ENCODE data around the gene GOLIM4. TPM values are rescaled to one million over a fixed set of nuclear protein-coding genes. Genes with fewer than 3 reads are reported as not detected.
"Not testable (repeated sequence)": the region's sequence is repeated elsewhere in the genome, so short reads cannot be mapped to it uniquely, and the experiment has no call there.

GOLIM4 gene
- total RNA-seq, 3 donors from 2014 or later (not counting 1 experiment from before 2014, with no cell fraction given): 13.7 to 17.9 (median 17.9) TPM

GRCh38 chr3:168024537-168024941 is 71.2 kb downstream of the GOLIM4 start:
- 5% methylated on average over 5 of the region's 5 CpGs for WGBS (ENCODE audit: insufficient coverage)
- Histone ChIP-seq H3K4me3 (ENCODE audit: low read length) (no peak overlapping the region), H3K27ac (ENCODE audit: low read length) (no peak overlapping the region), H3K4me1 (ENCODE audit: control insufficient read depth, insufficient read depth, low read length) (peaks cover 3% of the 10 kb centered on the region), H3K9me3 (ENCODE audit: control insufficient read depth, insufficient read depth, low read length) (no peaks in the 10 kb centered on the region), H3K36me3 (ENCODE audit: control insufficient read depth, insufficient read depth, low read length) (peaks cover 44% of the 10 kb centered on the region), H3K27me3 (ENCODE audit: control insufficient read depth, insufficient read depth, low read length) (no peaks in the 10 kb centered on the region)
- intact Hi-C loops (cut with micrococcal nuclease): no loop called here
- DNase-seq: no peak
- no peak for TF ChIP-seq CTCF (IDR thresholded peaks at IDR 0.05)
- no peaks in the 10 kb centered on the region for H3K9me3 Mint-ChIP-seq
- peaks cover 17 to 25% of the 10 kb centered on the region in 2 donors for H3K4me1 Mint-ChIP-seq
- H3K36me3 Mint-ChIP-seq: peaks cover 19% of the 10 kb centered on the region
- H3K27me3 Mint-ChIP-seq (ENCODE audit: low read depth in 2 of 2): no peaks in the 10 kb centered on the region
- peak; percentile 43 to 77 (median 45) for ATAC-seq
- peak overlapping the region; percentile 10 for H3K4me3 Mint-ChIP-seq
- peak overlapping the region; percentile 39 to 56 for H3K27ac Mint-ChIP-seq

DNA sequence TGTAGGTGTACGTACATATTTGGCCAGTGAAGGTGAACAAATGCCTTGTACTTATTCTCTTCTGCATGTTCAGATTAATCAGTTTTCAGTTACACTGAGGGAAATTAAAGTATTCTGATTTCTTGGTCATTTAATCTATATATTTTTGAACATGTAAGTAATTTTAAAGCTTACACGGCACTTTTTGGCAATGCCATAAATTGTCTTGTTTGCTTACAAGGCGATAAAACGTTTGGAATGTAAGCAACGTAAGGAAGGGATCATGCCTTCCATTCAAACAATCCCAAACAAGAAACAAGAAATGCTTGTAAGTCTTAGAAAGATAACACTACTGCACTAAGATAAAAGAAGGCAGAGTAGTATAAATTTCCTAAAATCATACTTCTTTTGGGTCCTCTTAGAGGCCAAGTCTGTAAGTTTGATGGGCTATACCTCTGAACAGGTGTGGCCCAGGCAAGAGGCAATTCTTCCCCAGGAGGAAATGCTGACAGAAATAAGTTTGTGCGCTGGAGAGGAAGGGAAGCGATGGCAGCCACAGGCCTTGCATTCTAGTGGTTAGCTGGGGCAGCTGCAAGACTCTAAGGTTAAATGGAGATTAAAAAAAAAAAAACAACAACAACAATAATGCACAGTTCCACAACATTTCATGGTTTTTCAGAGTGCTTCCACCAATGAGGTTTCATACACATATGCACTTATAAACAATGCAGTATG is 73.8 kb downstream of the GOLIM4 start:
- H3K9me3 ChIP-seq (ENCODE audit: control insufficient read depth, insufficient read depth, low read length): no peaks in the 10 kb centered on the region
- H3K27ac ChIP-seq (ENCODE audit: low read length): no peak overlapping the region
- Mint-ChIP-seq H3K36me3 (peaks cover 5% of the 10 kb centered on the region), H3K4me3 (no peak overlapping the region), H3K9me3 (no peaks in the 10 kb centered on the region), H3K27ac (peak overlapping the region in 1 of 2 donors; percentile 4), H3K27me3 (ENCODE audit: low read depth in 2 of 2) (no peaks in the 10 kb centered on the region), H3K4me1 (peaks cover 17 to 25% of the 10 kb centered on the region in 2 donors)
- TF ChIP-seq CTCF (IDR thresholded peaks at IDR 0.05): no peak
- WGBS (ENCODE audit: insufficient coverage): 91% methylated on average over 7 of the region's 7 CpGs
- no peak for DNase-seq
- no peak for ATAC-seq
- intact Hi-C loops (cut with micrococcal nuclease): no loop called here
- peaks cover 3% of the 10 kb centered on the region for H3K4me1 ChIP-seq (ENCODE audit: control insufficient read depth, insufficient read depth, low read length)
- no peaks in the 10 kb centered on the region for H3K27me3 ChIP-seq (ENCODE audit: control insufficient read depth, insufficient read depth, low read length)
- H3K4me3 ChIP-seq (ENCODE audit: low read length): no peak overlapping the region
- peaks cover 35% of the 10 kb centered on the region for H3K36me3 ChIP-seq (ENCODE audit: control insufficient read depth, insufficient read depth, low read length)

DNA sequence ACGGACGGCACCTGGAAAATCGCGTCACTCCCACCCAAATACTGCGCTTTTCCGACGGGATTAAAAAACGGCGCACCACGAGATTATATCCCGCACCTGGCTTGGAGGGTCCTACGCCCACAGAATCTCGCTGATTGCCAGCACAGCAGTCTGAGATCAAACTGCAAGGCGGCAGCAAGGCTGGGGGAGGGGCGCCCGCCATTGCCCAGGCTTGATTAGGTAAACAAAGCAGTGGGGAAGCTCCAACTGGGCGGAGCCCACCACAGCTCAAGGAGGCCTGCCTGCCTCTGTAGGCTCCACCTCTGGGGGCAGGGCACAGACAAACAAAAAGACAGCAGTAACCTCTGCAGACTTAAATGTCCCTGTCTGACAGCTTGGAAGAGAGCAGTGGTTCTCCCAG is 84.4 kb downstream of the GOLIM4 start:
- H3K4me1 Mint-ChIP-seq; H3K9me3 Mint-ChIP-seq; H3K27ac Mint-ChIP-seq; H3K27ac ChIP-seq (ENCODE audit: low read length); ATAC-seq; H3K9me3 ChIP-seq (ENCODE audit: control insufficient read depth, insufficient read depth, low read length); H3K4me3 Mint-ChIP-seq; H3K4me3 ChIP-seq (ENCODE audit: low read length); H3K27me3 ChIP-seq (ENCODE audit: control insufficient read depth, insufficient read depth, low read length); H3K36me3 Mint-ChIP-seq; DNase-seq; H3K27me3 Mint-ChIP-seq (ENCODE audit: low read depth in 2 of 2); intact Hi-C loops (cut with micrococcal nuclease); H3K4me1 ChIP-seq (ENCODE audit: control insufficient read depth, insufficient read depth, low read length): not testable (repeated sequence)
- peaks cover 12% of the 10 kb centered on the region for H3K36me3 ChIP-seq (ENCODE audit: control insufficient read depth, insufficient read depth, low read length)
- WGBS (ENCODE audit: insufficient coverage): 98% methylated on average over 13 of the region's 17 CpGs

DNA sequence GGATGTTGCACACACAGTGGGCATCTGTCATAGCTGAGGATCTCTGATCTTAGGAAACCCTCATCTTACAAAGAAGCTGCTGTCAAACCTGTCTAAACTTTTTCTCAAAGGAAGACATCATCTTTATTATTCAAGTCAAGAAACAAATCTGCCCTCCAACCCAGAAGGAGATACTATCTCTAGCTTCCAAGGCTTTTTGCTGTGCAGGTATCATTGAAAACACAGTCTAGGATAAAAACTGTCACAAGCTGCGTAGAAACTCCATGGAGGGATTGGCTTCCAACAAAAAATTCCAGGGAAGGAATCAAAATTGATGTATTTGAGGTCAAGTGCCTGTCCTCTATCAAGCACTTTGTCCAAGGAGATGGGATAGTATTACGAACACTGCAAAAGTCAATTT is 89.1 kb downstream of the GOLIM4 start:
- 75% methylated on average over 1 of the region's 2 CpGs for WGBS (ENCODE audit: insufficient coverage)
- TF ChIP-seq CTCF (IDR thresholded peaks at IDR 0.05): no peak
- H3K36me3 ChIP-seq (ENCODE audit: control insufficient read depth, insufficient read depth, low read length): peaks cover 12% of the 10 kb centered on the region
- H3K4me3 Mint-ChIP-seq: no peak overlapping the region
- H3K9me3 Mint-ChIP-seq: no peaks in the 10 kb centered on the region
- no peak overlapping the region for H3K4me3 ChIP-seq (ENCODE audit: low read length)
- no peaks in the 10 kb centered on the region for H3K4me1 ChIP-seq (ENCODE audit: control insufficient read depth, insufficient read depth, low read length)
- no peaks in the 10 kb centered on the region for H3K27me3 ChIP-seq (ENCODE audit: control insufficient read depth, insufficient read depth, low read length)
- H3K9me3 ChIP-seq (ENCODE audit: control insufficient read depth, insufficient read depth, low read length): no peaks in the 10 kb centered on the region
- H3K27ac Mint-ChIP-seq: no peak overlapping the region
- peaks cover 9% of the 10 kb centered on the region for H3K36me3 Mint-ChIP-seq
- no peak for ATAC-seq
- H3K27ac ChIP-seq (ENCODE audit: low read length): no peak overlapping the region
- H3K27me3 Mint-ChIP-seq (ENCODE audit: low read depth in 2 of 2): peaks cover 3 to 6% of the 10 kb centered on the region in 2 donors
- no peak for DNase-seq
- intact Hi-C loops (cut with micrococcal nuclease): no loop called here
- no peaks in the 10 kb centered on the region for H3K4me1 Mint-ChIP-seq

Data from natural killer cell (primary cell).